ENCODE results near the gene CDK14.

The CDK14 gene

DNA sequence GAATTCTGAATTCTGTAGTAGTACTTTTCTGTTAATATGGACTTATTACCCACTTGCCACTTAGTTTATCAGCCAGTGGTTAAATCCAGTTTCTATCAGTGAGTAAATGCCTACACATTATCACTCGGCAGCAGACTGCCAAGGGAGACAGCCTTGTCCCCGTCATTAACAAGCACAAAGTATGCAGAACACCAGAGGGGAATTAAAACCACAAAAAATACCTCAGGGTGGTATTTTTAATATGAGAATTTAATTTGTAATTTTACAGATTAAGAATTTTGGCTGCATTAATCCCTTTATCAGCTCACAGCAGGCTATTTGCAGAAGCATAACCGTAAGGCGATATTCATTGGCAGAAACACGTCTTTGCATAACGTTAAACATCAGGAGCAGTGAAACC lies 518.1 kb downstream of the CDK14 start:
- no peaks in the 10 kb centered on the region for H3K4me1 ChIP-seq (ENCODE audit: control insufficient read depth, insufficient read depth, low read length, poor library complexity, severe bottlenecking)
- no peaks in the 10 kb centered on the region for H3K9me3 ChIP-seq (ENCODE audit: control insufficient read depth, low read length)
- peaks cover 39% of the 10 kb centered on the region for H3K36me3 ChIP-seq (ENCODE audit: control insufficient read depth, insufficient read depth, low read length)
- 88% methylated on average over 1 of the region's 6 CpGs; no CpG with 5 or more reads in 1 of the 2 experiments for WGBS, 2 experiments (ENCODE audit: insufficient coverage in 2 of 2)
- no peak overlapping the region for H3K4me3 ChIP-seq (ENCODE audit: extremely low read depth, insufficient read depth, low read length, poor library complexity, severe bottlenecking)
- no peak overlapping the region for H3K27ac ChIP-seq (ENCODE audit: low read depth, low read length, severe bottlenecking)

DNA sequence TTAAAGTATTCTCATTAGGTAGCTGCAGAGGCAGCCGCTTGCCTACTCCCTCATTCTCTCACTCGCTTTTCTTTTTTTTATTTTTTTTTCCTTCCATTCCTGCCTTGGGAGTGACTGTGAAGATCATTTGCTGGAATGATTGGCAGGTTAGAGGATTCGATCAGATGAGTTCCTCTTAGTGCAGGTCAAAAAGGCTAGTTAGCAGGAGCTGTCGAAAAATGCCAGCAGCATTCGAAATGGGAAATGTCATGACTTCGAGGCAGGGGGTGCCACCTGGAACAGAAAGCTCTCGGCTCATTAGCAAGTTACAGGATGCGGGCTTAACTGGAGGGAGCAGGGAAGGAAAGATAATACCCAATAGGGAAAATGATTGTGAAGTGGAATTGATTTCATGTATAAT lies 530.6 kb downstream of the CDK14 start:
- Histone ChIP-seq H3K36me3 (ENCODE audit: control insufficient read depth, insufficient read depth, low read length) (peaks cover 10% of the 10 kb centered on the region), H3K4me1 (ENCODE audit: control insufficient read depth, insufficient read depth, low read length, poor library complexity, severe bottlenecking) (no peaks in the 10 kb centered on the region)
- 22 to 25% methylated on average over 6 of the region's 8 CpGs for WGBS, 2 experiments (ENCODE audit: insufficient coverage in 2 of 2)

DNA sequence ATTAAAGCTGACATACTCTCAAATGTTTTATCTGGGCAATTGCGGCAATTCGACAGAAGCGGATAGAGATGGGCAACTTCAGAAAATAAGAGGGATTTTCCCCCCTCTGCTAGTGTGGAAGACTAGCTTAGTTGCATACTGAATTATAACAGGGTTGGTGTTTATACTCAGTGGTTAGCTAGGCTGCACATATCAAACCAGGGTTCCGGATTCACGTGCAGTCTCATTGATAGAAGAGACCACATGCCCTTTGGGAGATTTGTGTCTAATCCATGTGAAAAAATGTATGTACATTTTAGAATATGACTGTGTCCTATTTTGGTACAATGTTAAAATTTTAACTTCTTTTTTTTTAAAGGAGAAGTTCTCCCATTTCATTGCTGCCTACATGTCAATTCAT lies 531.2 kb downstream of the CDK14 start:
- H3K9me3 ChIP-seq (ENCODE audit: control insufficient read depth, low read length) = no peaks in the 10 kb centered on the region
- H3K36me3 ChIP-seq (ENCODE audit: control insufficient read depth, insufficient read depth, low read length) = peaks cover 10% of the 10 kb centered on the region
- H3K4me3 ChIP-seq (ENCODE audit: extremely low read depth, insufficient read depth, low read length, poor library complexity, severe bottlenecking) = no peak overlapping the region
- 93 to 96% methylated on average over 2 to 5 of the region's 5 CpGs for WGBS, 2 experiments (ENCODE audit: insufficient coverage in 2 of 2)
- H3K27ac ChIP-seq (ENCODE audit: low read depth, low read length, severe bottlenecking) = no peak overlapping the region
- no peaks in the 10 kb centered on the region for H3K4me1 ChIP-seq (ENCODE audit: control insufficient read depth, insufficient read depth, low read length, poor library complexity, severe bottlenecking)

More for the DNA sequence above, 530.6 kb downstream of the CDK14 start:
- Histone ChIP-seq H3K4me3 (ENCODE audit: extremely low read depth, insufficient read depth, low read length, poor library complexity, severe bottlenecking) (no peak overlapping the region), H3K27ac (ENCODE audit: low read depth, low read length, severe bottlenecking) (no peak overlapping the region), H3K9me3 (ENCODE audit: control insufficient read depth, low read length) (no peaks in the 10 kb centered on the region)

- H3K9me3 ChIP-seq (ENCODE audit: control insufficient read depth, low read length) = no peaks in the 10 kb centered on the region
- peaks cover 10% of the 10 kb centered on the region for H3K36me3 ChIP-seq (ENCODE audit: control insufficient read depth, insufficient read depth, low read length)
- no peaks in the 10 kb centered on the region for H3K4me1 ChIP-seq (ENCODE audit: control insufficient read depth, insufficient read depth, low read length, poor library complexity, severe bottlenecking)
- H3K27ac ChIP-seq (ENCODE audit: low read depth, low read length, severe bottlenecking) = no peak overlapping the region
- H3K4me3 ChIP-seq (ENCODE audit: extremely low read depth, insufficient read depth, low read length, poor library complexity, severe bottlenecking) = no peak overlapping the region
- 100% methylated on average over 1 of the region's 3 CpGs; no CpG with 5 or more reads in 1 of the 2 experiments for WGBS, 2 experiments (ENCODE audit: insufficient coverage in 2 of 2)
Measured at GRCh38 chr7:91127959-91128358, 531.8 kb downstream of the CDK14 start.

- WGBS, 2 experiments (ENCODE audit: insufficient coverage in 2 of 2) = 69 to 75% methylated on average over 2 of the region's 6 CpGs
- Histone ChIP-seq H3K4me3 (ENCODE audit: extremely low read depth, insufficient read depth, low read length, poor library complexity, severe bottlenecking) (no peak overlapping the region), H3K27ac (ENCODE audit: low read depth, low read length, severe bottlenecking) (no peak overlapping the region), H3K36me3 (ENCODE audit: control insufficient read depth, insufficient read depth, low read length) (peaks cover 5% of the 10 kb centered on the region), H3K4me1 (ENCODE audit: control insufficient read depth, insufficient read depth, low read length, poor library complexity, severe bottlenecking) (no peaks in the 10 kb centered on the region), H3K9me3 (ENCODE audit: control insufficient read depth, low read length) (no peaks in the 10 kb centered on the region)
Measured at GRCh38 chr7:91128683-91129348, 532.7 kb downstream of the CDK14 start.

GRCh38 chr7:91135300-91135699 lies 539.2 kb downstream of the CDK14 start:
- no peaks in the 10 kb centered on the region for H3K4me1 ChIP-seq (ENCODE audit: control insufficient read depth, insufficient read depth, low read length, poor library complexity, severe bottlenecking)

GRCh38 chr7:91135703-91136430 lies 539.7 kb downstream of the CDK14 start:
- peaks cover 4% of the 10 kb centered on the region for H3K36me3 ChIP-seq (ENCODE audit: control insufficient read depth, insufficient read depth, low read length)
- H3K9me3 ChIP-seq (ENCODE audit: control insufficient read depth, low read length) = no peaks in the 10 kb centered on the region
- no peak overlapping the region for H3K27ac ChIP-seq (ENCODE audit: low read depth, low read length, severe bottlenecking)
- H3K4me1 ChIP-seq (ENCODE audit: control insufficient read depth, insufficient read depth, low read length, poor library complexity, severe bottlenecking) = no peaks in the 10 kb centered on the region
- 80% methylated on average over 1 of the region's 4 CpGs; no CpG with 5 or more reads in 1 of the 2 experiments for WGBS, 2 experiments (ENCODE audit: insufficient coverage in 2 of 2)
- no peak overlapping the region for H3K4me3 ChIP-seq (ENCODE audit: extremely low read depth, insufficient read depth, low read length, poor library complexity, severe bottlenecking)

More at GRCh38 chr7:91135300-91135699, 539.2 kb downstream of the CDK14 start:
- no peak overlapping the region for H3K4me3 ChIP-seq (ENCODE audit: extremely low read depth, insufficient read depth, low read length, poor library complexity, severe bottlenecking)
- peaks cover 4% of the 10 kb centered on the region for H3K36me3 ChIP-seq (ENCODE audit: control insufficient read depth, insufficient read depth, low read length)
- no peaks in the 10 kb centered on the region for H3K9me3 ChIP-seq (ENCODE audit: control insufficient read depth, low read length)
- no peak overlapping the region for H3K27ac ChIP-seq (ENCODE audit: low read depth, low read length, severe bottlenecking)
- 52 to 67% methylated on average over 1 to 2 of the region's 3 CpGs for WGBS, 2 experiments (ENCODE audit: insufficient coverage in 2 of 2)

- Histone ChIP-seq H3K4me1 (ENCODE audit: control insufficient read depth, insufficient read depth, low read length, poor library complexity, severe bottlenecking) (no peaks in the 10 kb centered on the region), H3K27ac (ENCODE audit: low read depth, low read length, severe bottlenecking) (no peak overlapping the region), H3K9me3 (ENCODE audit: control insufficient read depth, low read length) (no peaks in the 10 kb centered on the region), H3K4me3 (ENCODE audit: extremely low read depth, insufficient read depth, low read length, poor library complexity, severe bottlenecking) (no peak overlapping the region), H3K36me3 (ENCODE audit: control insufficient read depth, insufficient read depth, low read length) (no peaks in the 10 kb centered on the region)
- WGBS, 2 experiments (ENCODE audit: insufficient coverage in 2 of 2) = 80 to 83% methylated on average over 1 of the region's 3 CpGs
Measured at GRCh38 chr7:91137153-91137787, 541.1 kb downstream of the CDK14 start.

- Histone ChIP-seq H3K27ac (ENCODE audit: low read depth, low read length, severe bottlenecking) (no peak overlapping the region), H3K4me3 (ENCODE audit: extremely low read depth, insufficient read depth, low read length, poor library complexity, severe bottlenecking) (no peak overlapping the region), H3K4me1 (ENCODE audit: control insufficient read depth, insufficient read depth, low read length, poor library complexity, severe bottlenecking) (no peaks in the 10 kb centered on the region), H3K9me3 (ENCODE audit: control insufficient read depth, low read length) (no peaks in the 10 kb centered on the region), H3K36me3 (ENCODE audit: control insufficient read depth, insufficient read depth, low read length) (no peaks in the 10 kb centered on the region)
- no CpG with 5 or more reads among the region's 1 CpG for WGBS, 2 experiments (ENCODE audit: insufficient coverage in 2 of 2)
Measured at GRCh38 chr7:91137788-91138368, 541.8 kb downstream of the CDK14 start.

DNA sequence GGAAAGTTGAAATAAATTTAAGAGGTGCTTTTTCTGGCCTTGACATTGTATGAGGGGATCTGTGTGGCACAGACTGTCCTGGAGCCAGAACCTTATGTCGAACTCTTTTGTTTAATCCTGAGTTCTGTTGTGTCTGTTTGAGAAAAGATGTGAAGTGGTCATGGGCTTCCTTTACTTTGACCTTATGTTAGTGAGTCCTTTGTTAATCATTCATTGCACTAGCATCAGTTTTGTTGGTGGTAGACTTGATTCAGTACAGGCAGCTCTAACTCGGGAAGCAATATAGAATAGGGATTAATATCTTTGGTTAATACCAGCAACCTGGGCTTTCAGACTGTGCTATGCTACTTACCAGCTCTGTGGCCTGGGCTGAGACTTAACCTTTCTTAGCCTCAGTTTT lies 544.2 kb downstream of the CDK14 start:
- Histone ChIP-seq H3K4me1 (ENCODE audit: control insufficient read depth, insufficient read depth, low read length, poor library complexity, severe bottlenecking) (no peaks in the 10 kb centered on the region), H3K4me3 (ENCODE audit: extremely low read depth, insufficient read depth, low read length, poor library complexity, severe bottlenecking) (no peak overlapping the region)
- 86% methylated on average over 1 of the region's 2 CpGs; no CpG with 5 or more reads in 1 of the 2 experiments for WGBS, 2 experiments (ENCODE audit: insufficient coverage in 2 of 2)

More for the DNA sequence above, 544.2 kb downstream of the CDK14 start:
- Histone ChIP-seq H3K9me3 (ENCODE audit: control insufficient read depth, low read length) (no peaks in the 10 kb centered on the region), H3K36me3 (ENCODE audit: control insufficient read depth, insufficient read depth, low read length) (no peaks in the 10 kb centered on the region), H3K27ac (ENCODE audit: low read depth, low read length, severe bottlenecking) (no peak overlapping the region)

Measured in mesodermal cell (in vitro differentiated cells).